ENCODE results near the gene MPP3. TPM values are rescaled to one million over a fixed set of nuclear protein-coding genes. Genes with fewer than 3 reads are reported as not detected.

The MPP3 gene
- total RNA-seq, 1 experiment from 2014 or later, result 6.9 TPM

GRCh38 chr17:43788540-43788939 lies 44.4 kb downstream of the MPP3 start:
- H3K23me2 ChIP-seq (ENCODE audit: insufficient read length, low read depth, low read length, poor library complexity, severe bottlenecking), result no peaks in the 10 kb centered on the region
- H4K5ac ChIP-seq (ENCODE audit: insufficient read length, low read depth, low read length), result no peak overlapping the region
- H2BK5ac ChIP-seq (ENCODE audit: insufficient read length, low read length), result no peak overlapping the region
- H2AK5ac ChIP-seq (ENCODE audit: insufficient read length, low read length), result no peak overlapping the region
- no peak overlapping the region for H3T11ph ChIP-seq (ENCODE audit: low read length)
- no peak overlapping the region for H3K9ac ChIP-seq (ENCODE audit: extremely low read depth, insufficient read length, low read length)
- Mint-ChIP-seq H3K9me3 (peaks cover 0 to 5% of the 10 kb centered on the region in 2 experiments; a peak in 2 of 5 replicates), H3K36me3 (ENCODE audit: insufficient read depth in 1 of 3, low read depth in 3 of 3) (no peaks in the 10 kb centered on the region; a peak in 1 of 7 replicates), H3K4me3 (no peak overlapping the region), H3K27me3 (ENCODE audit: low read depth) (peaks cover 15% of the 10 kb centered on the region), H3K27ac (no peak overlapping the region), H3K4me1 (peaks cover 9 to 10% of the 10 kb centered on the region in 2 experiments)
- no peak overlapping the region for H3K14ac ChIP-seq (ENCODE audit: insufficient read depth, low read length)
- H3K4me2 ChIP-seq (ENCODE audit: insufficient read depth, insufficient read length, low read length), result no peak overlapping the region
- no peak overlapping the region for H3K23ac ChIP-seq (ENCODE audit: insufficient read length, low read depth, low read length)
- no peak for TF ChIP-seq CTCF (conservative IDR thresholded peaks at IDR 0.05)
- H3K79me1 ChIP-seq (ENCODE audit: insufficient read depth, low read depth, low read length, poor library complexity, severe bottlenecking), result no peaks in the 10 kb centered on the region
- H3K27me3 ChIP-seq (ENCODE audit: insufficient read depth, low read length), result no peaks in the 10 kb centered on the region
- no peak for DNase-seq
- no peak overlapping the region for H3K56ac ChIP-seq (ENCODE audit: insufficient read length, low read depth, low read length)
- no peak overlapping the region for H3K27ac ChIP-seq (ENCODE audit: insufficient read length, low read depth, low read length)
- no peaks in the 10 kb centered on the region for H3K9me3 ChIP-seq (ENCODE audit: control insufficient read depth, low read depth, low read length)
- H2BK12ac ChIP-seq (ENCODE audit: insufficient read length, low read depth, low read length), result no peak overlapping the region
- peaks cover 2% of the 10 kb centered on the region; the same call in 1 of the 2 replicates for H3K4me1 ChIP-seq (ENCODE audit: insufficient read depth, low read length)
- no peak overlapping the region for H2BK15ac ChIP-seq (ENCODE audit: low read depth, low read length)
- no peak overlapping the region for H2AFZ ChIP-seq (ENCODE audit: low read length)
- H4K91ac ChIP-seq (ENCODE audit: insufficient read length, low read depth, low read length), result no peak overlapping the region
- H3K18ac ChIP-seq (ENCODE audit: insufficient read length, low read depth, low read length), result no peak overlapping the region
- no peak overlapping the region for H2BK20ac ChIP-seq (ENCODE audit: low read depth, low read length, poor library complexity, severe bottlenecking)
- no CpG with 5 or more reads among the region's 5 CpGs for WGBS (ENCODE audit: extremely low coverage, insufficient read length, low lambda C conversion rate)
- no peak overlapping the region for H4K8ac ChIP-seq (replicated peaks; ENCODE audit: insufficient read length, low read depth, low read length)
- H2BK120ac ChIP-seq (ENCODE audit: low read depth, low read length, poor library complexity, severe bottlenecking), result no peak overlapping the region
- H3K4ac ChIP-seq (ENCODE audit: low read depth, low read length), result no peak overlapping the region
- no peaks in the 10 kb centered on the region for H4K20me1 ChIP-seq (ENCODE audit: control insufficient read depth, insufficient read depth, insufficient read length)
- no peaks in the 10 kb centered on the region for H3K79me2 ChIP-seq (ENCODE audit: insufficient read depth, low read length)

Data from H9 (cell line).